ENCODE data around the gene NDOR1.

Gene NDOR1

DNA sequence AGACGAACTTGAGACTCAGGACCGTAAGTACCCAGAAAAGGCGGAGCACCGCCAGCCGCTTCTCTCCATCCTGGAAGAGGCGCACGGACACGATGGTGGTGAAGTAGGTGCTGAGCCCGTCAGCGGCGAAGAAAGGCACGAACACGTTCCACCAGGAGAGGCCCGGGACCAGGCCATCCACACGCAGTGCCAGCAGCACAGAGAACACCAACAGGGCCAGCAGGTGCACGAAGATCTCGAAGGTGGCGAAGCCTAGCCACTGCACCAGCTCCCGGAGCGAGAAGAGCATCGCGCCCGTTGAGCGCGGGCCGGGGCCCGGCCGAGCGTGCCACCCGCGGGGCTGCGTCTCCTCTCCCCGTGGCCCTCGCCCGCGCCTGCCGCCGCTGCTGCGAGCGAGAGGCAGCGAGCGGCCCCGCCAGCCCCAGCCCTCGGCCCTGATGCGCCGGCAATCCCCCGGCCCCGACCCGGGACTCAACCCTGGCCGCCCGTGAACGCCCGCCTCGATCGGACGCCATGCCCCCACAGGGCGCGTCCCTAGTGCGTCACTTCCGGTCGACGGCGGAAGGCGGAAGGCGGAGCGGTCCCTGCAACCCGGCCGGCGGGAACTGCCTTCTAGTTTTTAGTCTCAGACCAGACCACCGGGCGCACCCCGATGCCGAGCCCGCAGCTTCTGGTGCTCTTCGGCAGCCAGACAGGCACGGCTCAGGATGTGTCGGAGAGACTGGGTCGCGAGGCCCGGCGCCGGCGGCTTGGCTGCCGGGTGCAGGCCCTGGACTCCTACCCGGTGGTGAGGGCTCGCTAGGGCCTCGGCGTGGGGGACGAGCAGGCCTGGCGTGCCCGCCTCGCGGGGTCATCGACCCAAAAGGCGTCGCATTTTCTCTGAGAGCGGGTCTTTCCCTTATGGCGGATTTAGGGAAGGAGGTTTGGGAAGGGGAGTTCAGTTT lies at the start of gene NDOR1, which contains the start of gene TMEM203:
Gene NDOR1, plus strand, starts transcription at position 575 of the 944 bp plus-strand sequence. Its CDS starts 78 bp downstream, at position 653.
Gene TMEM203, minus strand, starts transcription at position 523 of the 944 bp plus-strand sequence. Its CDS starts 234 bp downstream, at position 289.
- DNase-seq = peak; percentile 20

DNA sequence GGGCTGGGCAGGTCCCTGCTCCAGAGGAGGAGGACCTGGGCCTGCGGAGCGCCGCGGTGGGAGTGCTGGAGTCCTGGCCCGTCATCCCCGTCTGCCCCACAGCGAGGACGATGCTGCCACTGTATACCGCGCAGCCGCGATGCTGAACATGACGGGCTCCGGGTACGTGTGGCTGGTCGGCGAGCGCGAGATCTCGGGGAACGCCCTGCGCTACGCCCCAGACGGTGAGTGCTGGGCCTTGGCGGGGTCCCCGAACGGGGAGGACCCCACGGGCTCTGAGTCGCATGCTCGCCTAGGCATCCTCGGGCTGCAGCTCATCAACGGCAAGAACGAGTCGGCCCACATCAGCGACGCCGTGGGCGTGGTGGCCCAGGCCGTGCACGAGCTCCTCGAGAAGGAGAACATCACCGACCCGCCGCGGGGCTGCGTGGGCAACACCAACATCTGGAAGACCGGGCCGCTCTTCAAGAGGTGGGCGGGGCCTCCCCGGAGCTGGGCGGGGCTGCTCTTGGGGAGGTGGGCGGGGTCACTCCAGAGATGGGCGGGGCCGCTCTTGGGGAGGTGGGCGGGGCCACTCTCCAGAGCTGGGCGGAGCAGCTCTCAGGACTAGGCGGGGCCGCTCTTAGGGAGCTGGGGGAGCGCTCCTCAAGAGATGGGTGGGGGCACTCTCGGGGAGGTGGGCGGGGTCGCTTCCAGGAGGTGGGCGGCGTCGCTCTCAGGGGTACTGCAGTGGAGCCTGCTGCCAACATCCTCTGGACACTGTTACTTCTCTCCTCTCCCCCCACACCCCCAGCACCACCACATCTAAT lies 48.7 kb upstream of the NDOR1 start:
- no peak for DNase-seq

DNA sequence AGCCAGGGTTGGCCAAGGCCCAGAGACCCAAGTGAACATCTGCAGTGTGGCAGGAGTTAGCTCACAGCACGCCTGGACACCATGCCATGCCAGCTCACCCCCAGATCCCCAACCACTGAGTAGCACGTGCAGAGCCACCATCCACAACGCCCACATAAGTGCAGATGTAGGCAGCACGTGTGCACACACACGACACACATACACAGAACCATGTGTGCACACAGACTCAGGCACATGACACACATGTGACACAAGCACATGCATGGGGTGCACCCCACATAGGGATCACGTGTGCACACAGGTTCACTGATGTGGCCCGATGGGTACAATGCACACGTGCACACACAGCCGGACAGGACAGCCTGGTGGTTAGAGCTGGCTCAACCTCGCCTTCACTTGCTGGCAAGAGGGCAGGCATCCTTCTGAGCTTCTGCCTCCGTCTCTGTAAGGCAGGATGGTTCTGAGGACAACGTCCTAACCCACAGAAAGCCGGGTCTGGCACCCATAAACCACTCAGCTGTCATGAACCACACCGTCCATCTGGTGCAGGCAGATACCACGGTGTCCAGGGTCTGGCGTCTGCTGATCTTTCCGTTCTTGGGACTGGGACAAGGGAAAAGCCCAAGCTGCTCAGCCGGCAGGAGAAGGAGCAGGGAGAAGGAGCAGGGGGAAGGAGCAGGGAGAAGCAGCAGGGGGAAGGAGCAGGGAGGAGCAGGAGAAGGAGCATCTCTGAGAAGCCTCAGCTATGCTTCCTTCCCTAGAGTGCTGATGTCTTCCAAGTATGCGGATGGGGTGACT lies 47.7 kb upstream of the NDOR1 start:
- no peak for DNase-seq

DNA sequence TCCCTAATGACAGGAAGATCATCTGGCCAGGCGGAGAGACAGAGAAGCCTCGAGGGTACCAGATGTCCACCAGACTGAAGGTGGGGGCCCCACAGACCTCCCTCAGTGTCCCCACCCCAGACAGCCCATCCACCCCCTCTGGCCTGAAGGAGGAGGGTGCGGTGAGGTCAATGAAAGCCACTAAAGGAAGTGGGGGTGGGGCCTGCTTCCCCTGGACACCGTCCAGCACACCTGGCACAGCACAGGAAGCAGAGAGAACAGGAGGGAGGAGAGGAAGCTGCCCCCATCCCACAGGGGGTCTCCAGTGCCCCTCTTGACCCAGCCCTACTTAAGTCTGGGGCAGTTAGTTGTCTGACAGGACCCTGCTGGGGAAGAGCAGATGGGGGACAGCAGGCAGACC lies 46.9 kb upstream of the NDOR1 start:
- DNase-seq = no peak

- no peak for DNase-seq
These were observed 46.1 kb upstream of the NDOR1 start for GRCh38 chr9:137159105-137160053.

GRCh38 chr9:137160054-137160425 lies 45.5 kb upstream of the NDOR1 start:
- no peak for DNase-seq

GRCh38 chr9:137160716-137161557 lies 44.6 kb upstream of the NDOR1 start:
- no peak for DNase-seq

- DNase-seq = no peak
These were observed 43.7 kb upstream of the NDOR1 start for GRCh38 chr9:137161558-137162486.

- no peak for DNase-seq
These were observed 42.8 kb upstream of the NDOR1 start for GRCh38 chr9:137162505-137163364.

DNA sequence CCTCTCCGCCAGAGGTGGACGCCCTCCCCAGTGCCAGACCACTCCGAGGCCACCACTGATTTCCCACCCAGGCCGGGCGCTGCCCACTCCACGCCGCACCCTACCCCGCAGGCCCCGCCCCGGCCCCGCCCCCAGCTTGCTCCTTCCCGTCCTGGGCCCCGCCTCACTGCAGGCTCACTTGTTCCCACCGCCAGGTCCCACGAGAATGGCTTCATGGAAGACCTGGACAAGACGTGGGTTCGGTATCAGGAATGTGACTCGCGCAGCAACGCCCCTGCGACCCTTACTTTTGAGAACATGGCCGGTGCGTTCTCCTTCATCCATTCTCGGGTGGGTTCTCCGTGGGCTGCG lies 42.2 kb upstream of the NDOR1 start:
- no peak for DNase-seq

GRCh38 chr9:137163805-137164204 lies 41.7 kb upstream of the NDOR1 start:
- DNase-seq = no peak

DNA sequence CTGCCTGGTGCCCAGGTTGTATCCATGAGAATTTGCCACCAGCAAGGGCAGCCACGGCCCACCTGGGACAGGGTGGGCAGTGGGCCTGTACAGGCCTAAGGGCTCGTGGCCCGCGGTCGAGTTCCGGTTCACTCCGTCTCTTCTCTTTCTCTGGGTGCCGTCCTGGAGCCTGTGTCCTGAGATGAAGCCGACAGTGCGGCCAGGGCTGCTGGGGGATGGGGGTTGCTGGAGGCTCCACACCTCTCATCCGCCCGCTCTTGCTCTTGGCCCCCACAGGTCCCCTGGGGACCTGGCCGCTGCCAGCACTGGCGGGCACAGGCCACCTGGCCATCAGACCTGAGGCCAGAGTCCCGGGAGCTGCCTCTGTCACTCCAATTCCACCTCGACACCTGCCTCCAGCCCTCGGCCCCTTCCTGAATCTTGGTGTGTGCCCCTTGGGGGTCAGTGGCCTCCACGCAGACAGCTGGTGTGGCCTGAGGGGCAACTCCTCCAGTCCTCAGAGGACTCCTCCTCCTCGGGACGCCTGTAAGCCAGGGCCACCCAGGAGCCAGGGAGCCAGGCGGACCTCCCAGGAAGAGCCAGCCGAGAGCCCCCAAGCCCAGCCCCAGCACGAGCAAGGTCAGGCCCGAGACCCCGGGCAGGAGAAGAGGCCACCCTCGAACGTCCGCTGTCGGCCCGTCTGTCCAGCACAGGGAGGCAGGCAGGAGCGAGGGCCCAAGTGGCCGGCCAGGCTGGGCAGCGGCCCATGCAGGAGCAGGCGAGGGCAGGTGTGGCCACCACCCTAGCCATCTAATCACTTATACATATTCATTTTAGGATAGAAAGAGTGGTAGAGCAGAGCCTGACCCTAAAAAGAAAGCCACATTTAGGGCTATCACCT lies 40.9 kb upstream of the NDOR1 start:
- no peak for DNase-seq

DNA sequence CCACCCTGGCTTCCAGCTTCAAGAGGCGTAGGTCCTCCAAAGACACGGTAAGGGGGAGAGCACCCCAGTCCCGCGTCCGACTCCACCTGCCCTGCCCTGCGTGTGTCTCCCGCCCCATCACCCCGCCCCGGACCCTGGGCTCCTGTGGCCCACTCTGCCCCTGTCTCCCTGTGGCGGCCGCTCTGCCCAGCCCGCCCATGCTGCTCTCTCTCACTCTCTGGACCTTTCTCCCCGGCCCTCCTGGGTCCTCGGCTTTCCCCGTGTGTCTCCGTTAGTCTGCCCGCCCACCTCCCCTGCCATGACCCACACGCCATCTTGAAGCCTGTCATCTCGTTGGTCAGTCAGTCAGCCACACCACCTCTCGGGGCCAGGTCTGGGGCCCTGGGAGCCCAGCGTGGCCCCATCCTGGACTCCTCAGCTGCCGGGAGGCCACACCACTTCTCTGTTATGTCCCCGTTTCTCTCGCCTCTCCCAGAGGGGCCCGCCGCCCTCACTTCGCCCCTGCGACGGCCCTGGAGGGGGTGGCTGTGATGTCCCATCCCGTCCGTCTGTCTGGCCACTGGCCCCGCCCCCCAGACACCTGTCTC lies 40.2 kb upstream of the NDOR1 start:
- DNase-seq = no peak

DNA sequence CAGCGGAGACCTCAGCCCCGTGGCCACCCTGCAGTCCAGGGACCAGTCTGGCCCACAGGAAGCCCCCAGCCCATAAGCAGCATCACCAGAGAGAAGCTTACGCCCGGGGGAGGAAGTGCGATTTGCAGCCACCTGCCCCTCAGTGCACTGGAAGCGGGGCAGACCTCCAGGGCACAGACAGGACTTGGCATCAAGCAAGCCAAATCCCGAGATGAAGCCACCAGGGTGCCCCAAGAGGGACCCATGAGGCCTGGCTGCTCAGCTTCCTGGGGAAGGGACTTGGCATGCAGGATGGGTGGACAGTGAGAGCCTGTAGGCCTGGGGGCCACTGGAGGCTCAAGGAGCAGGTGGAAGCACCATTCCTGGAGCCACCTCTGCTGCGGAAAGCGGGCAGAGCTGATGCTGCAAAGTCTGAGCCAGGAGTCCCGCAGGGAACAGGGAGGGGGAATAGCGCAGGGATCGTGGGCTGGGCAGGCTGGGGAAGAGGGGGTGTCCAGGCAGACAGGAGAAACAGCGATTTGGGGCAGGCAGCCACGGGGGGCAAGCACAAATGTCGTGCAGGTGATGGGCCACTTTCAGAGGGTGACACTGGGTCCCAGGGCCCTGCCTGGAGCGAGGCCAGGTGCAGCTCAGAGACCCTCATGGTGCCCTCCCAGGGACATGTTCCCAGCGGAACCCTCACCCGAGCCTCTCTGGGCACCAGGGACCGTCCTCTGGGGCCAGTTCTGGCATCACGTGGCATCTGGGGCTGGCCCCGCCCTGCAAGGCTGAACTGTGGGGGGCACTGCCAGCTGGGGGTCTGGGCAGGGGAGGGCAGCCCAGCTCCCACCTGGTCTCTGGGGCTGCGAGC lies 38.9 kb upstream of the NDOR1 start:
- no peak for DNase-seq

DNA sequence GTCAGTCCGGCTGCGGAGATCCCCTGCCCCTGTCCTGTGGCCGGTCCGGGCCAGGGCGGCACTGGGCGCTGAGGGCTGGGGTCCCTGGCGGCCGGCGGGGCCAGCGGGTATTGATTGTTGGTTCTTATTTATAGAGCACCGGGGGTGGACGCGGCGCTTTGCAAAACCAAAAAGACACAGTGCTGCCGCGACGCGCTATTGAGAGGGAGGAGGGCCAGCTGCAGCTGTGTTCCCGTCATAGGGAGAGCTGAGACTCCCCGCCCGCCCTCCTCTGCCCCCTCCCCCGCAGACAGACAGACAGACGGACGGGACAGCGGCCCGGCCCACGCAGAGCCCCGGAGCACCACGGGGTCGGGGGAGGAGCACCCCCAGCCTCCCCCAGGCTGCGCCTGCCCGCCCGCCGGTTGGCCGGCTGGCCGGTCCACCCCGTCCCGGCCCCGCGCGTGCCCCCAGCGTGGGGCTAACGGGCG lies 38.2 kb upstream of the NDOR1 start:
- no peak for DNase-seq

Measured in NCI-H1436 treated with DMSO at 0.1 percent for 48 hours (cell line).